ENCODE results near the gene CPEB4. TPM values are rescaled to one million over a fixed set of nuclear protein-coding genes. Genes with fewer than 3 reads are reported as not detected.

Gene CPEB4
- total RNA-seq, 1 donor from 2014 or later: 12.5 TPM

DNA sequence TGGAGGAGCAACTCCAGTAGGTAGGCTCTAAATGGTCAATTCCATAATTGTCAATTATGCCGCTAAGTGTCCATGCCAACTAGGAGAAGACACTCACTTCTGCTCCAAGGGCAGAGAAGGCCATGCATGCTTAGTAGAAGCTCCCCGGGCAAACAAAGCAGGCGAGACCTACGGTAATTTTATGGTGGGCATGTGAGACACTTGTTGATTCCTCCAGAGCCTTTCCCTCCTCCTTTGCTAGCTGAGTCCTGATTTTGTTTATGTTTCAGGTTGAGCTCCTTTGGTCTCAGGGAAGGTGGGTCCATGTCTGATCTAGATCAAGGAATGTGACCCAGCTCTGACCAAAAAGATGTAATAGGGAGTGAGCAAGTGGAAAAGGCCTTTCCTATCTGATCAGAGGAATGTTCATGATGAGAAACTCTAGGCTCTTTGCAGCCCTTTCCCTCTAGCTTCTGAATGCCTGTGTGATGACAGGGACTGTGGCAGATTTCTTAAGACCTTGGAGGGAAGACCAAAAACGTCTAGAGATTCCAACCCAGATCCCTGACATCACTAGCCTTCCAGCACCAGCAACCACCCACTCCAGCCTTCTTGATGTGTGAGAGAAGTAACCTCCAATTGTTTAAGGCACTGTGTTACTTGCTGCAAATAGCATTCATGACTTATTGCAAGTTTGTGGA, 7.7 kb upstream of the CPEB4 start:
- Histone ChIP-seq H3K4me2 (no peak overlapping the region), H3K4me1 (no peaks in the 10 kb centered on the region), H3K36me3 (no peaks in the 10 kb centered on the region), H3F3A (ENCODE audit: low read depth) (no peaks in the 10 kb centered on the region), H3K79me2 (ENCODE audit: low read depth) (no peaks in the 10 kb centered on the region), H3K9me3 (ENCODE audit: low read depth) (no peaks in the 10 kb centered on the region), H3K4me3 (no peak overlapping the region), H2AFZ (replicated peaks) (no peak overlapping the region), H3K9ac (no peak overlapping the region), H3K27ac (no peak overlapping the region), H4K20me1 (ENCODE audit: low read depth) (no peaks in the 10 kb centered on the region), H3K27me3 (no peaks in the 10 kb centered on the region)
- no peak overlapping the region for H3K27ac Mint-ChIP-seq
- DNase-seq (ENCODE audit: low spot score): no peak
- peaks cover 3% of the 10 kb centered on the region for H3K27me3 Mint-ChIP-seq (ENCODE audit: insufficient read depth, low read depth)
- H3K9me3 Mint-ChIP-seq: no peaks in the 10 kb centered on the region
- no peaks in the 10 kb centered on the region for H3K36me3 Mint-ChIP-seq
- no peaks in the 10 kb centered on the region for H3K4me1 Mint-ChIP-seq
- TF ChIP-seq CTCF (IDR thresholded peaks at IDR 0.05): no peak
- TF ChIP-seq EZH2phosphoT487 (IDR thresholded peaks at IDR 0.05): no peak
- no peak for TF ChIP-seq EZH2 (IDR thresholded peaks at IDR 0.05)
- no peak overlapping the region for H3K4me3 Mint-ChIP-seq

DNA sequence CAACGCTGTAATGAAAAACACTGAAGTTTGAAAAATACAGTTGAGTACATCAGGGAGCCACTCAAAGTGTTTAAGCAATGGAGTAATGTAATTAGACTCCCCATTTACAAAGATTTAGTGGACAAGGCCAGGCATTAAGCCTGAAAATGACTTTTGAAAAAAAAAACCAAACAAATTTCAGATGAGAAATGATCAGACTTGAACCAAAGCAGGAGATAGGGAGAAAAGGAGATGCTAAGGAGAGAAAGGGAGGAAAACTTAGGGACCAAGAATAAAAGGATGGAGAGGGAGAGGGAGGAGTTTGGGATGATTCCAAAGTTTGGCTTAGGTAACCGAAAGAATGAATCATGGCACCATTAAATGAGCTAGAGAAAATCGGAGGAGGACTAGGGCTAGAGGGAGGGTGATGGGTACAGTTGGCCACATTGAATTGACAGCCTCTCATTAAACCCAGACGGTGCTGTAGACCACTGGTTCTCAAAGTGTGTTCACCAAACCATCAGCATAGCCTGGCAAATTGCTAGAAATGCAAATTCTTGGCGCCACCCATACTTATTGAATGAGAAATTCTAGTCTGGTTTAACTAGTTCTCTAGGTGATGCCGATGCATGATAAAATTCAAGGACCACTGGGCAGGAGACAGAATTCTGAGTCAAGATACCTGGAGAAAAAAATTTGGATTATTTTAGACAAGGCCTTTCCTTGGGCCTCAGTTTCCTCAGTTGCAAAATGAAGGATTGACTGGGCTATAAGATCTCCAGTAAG, 6.2 kb upstream of the CPEB4 start:
- Mint-ChIP-seq H3K27ac (no peak overlapping the region), H3K9me3 (no peaks in the 10 kb centered on the region), H3K4me1 (no peaks in the 10 kb centered on the region), H3K4me3 (no peak overlapping the region), H3K36me3 (no peaks in the 10 kb centered on the region), H3K27me3 (ENCODE audit: insufficient read depth, low read depth) (peaks cover 3% of the 10 kb centered on the region)
- H3K27me3 ChIP-seq: no peaks in the 10 kb centered on the region
- DNase-seq (ENCODE audit: low spot score): no peak
- no peaks in the 10 kb centered on the region for H3K79me2 ChIP-seq (ENCODE audit: low read depth)
- no peaks in the 10 kb centered on the region for H3F3A ChIP-seq (ENCODE audit: low read depth)
- no peak overlapping the region for H3K9ac ChIP-seq
- H3K4me2 ChIP-seq: no peak overlapping the region
- TF ChIP-seq EZH2phosphoT487 (IDR thresholded peaks at IDR 0.05) (no peak), EZH2 (IDR thresholded peaks at IDR 0.05) (no peak)
- H2AFZ ChIP-seq (replicated peaks): no peak overlapping the region
- no peaks in the 10 kb centered on the region for H3K36me3 ChIP-seq
- no peaks in the 10 kb centered on the region for H3K9me3 ChIP-seq (ENCODE audit: low read depth)
- no peak overlapping the region for H3K27ac ChIP-seq
- H3K4me1 ChIP-seq: no peaks in the 10 kb centered on the region
- H4K20me1 ChIP-seq (ENCODE audit: low read depth): no peaks in the 10 kb centered on the region
- H3K4me3 ChIP-seq: no peak overlapping the region

GRCh38 chr5:173882632-173883031, 5.5 kb upstream of the CPEB4 start:
- Histone ChIP-seq H3K27me3 (no peaks in the 10 kb centered on the region), H3K4me2 (no peak overlapping the region), H3F3A (ENCODE audit: low read depth) (no peaks in the 10 kb centered on the region), H2AFZ (replicated peaks) (no peak overlapping the region), H3K9ac (no peak overlapping the region), H4K20me1 (ENCODE audit: low read depth) (no peaks in the 10 kb centered on the region), H3K27ac (no peak overlapping the region), H3K9me3 (ENCODE audit: low read depth) (no peaks in the 10 kb centered on the region), H3K36me3 (no peaks in the 10 kb centered on the region), H3K79me2 (ENCODE audit: low read depth) (no peaks in the 10 kb centered on the region), H3K4me1 (no peaks in the 10 kb centered on the region), H3K4me3 (no peak overlapping the region)
- Mint-ChIP-seq H3K27me3 (ENCODE audit: insufficient read depth, low read depth) (peaks cover 8% of the 10 kb centered on the region), H3K4me1 (no peaks in the 10 kb centered on the region), H3K4me3 (no peak overlapping the region), H3K27ac (no peak overlapping the region), H3K36me3 (no peaks in the 10 kb centered on the region), H3K9me3 (no peaks in the 10 kb centered on the region)
- DNase-seq (ENCODE audit: low spot score): no peak
- TF ChIP-seq EZH2phosphoT487 (IDR thresholded peaks at IDR 0.05) (no peak), CTCF (IDR thresholded peaks at IDR 0.05) (no peak), EZH2 (IDR thresholded peaks at IDR 0.05) (no peak)
